NCI-H2107 treated with DMSO at 0.1 percent for 48 hours (cell line): ENCODE measurements around the gene PLCB1.
"Not testable (repeated sequence)": the region's sequence is repeated elsewhere in the genome, so short reads cannot be mapped to it uniquely, and the experiment has no call there.

Experiments
- DNase-seq: peaks from one replicate; lab custom pipeline; 2025; ENCODE audit not compliant: unreplicated experiment; lab: John Stamatoyannopoulos, UW

PLCB1 gene

GRCh38 chr20:8330785-8331695 is 199.0 kb downstream of the PLCB1 start:
- DNase-seq = peak; percentile 4

- no peak for DNase-seq
These were observed 199.8 kb downstream of the PLCB1 start for GRCh38 chr20:8331740-8332412.

GRCh38 chr20:8334641-8335040 is 202.6 kb downstream of the PLCB1 start:
- DNase-seq = no peak

GRCh38 chr20:8335059-8335458 is 203.0 kb downstream of the PLCB1 start:
- DNase-seq = no peak

- no peak for DNase-seq
These were observed 203.6 kb downstream of the PLCB1 start for GRCh38 chr20:8335495-8336195.

- no peak for DNase-seq
These were observed 207.3 kb downstream of the PLCB1 start for GRCh38 chr20:8339349-8339748.

- no peak for DNase-seq
These were observed 210.3 kb downstream of the PLCB1 start for GRCh38 chr20:8342391-8342790.

- DNase-seq = no peak
These were observed 212.0 kb downstream of the PLCB1 start for GRCh38 chr20:8344106-8344505.

GRCh38 chr20:8344631-8345030 is 212.6 kb downstream of the PLCB1 start:
- no peak for DNase-seq

- no peak for DNase-seq
These were observed 214.7 kb downstream of the PLCB1 start for GRCh38 chr20:8346700-8347270.

GRCh38 chr20:8350225-8350624 is 218.2 kb downstream of the PLCB1 start:
- DNase-seq = not testable (repeated sequence)

GRCh38 chr20:8352486-8352885 is 220.4 kb downstream of the PLCB1 start:
- DNase-seq = no peak

GRCh38 chr20:8353512-8353911 is 221.4 kb downstream of the PLCB1 start:
- DNase-seq = no peak

- no peak for DNase-seq
These were observed 223.4 kb downstream of the PLCB1 start for GRCh38 chr20:8355453-8355852.

GRCh38 chr20:8356806-8357205 is 224.7 kb downstream of the PLCB1 start:
- no peak for DNase-seq

- no peak for DNase-seq
These were observed 225.6 kb downstream of the PLCB1 start for GRCh38 chr20:8357703-8358102.

GRCh38 chr20:8360035-8360434 is 228.0 kb downstream of the PLCB1 start:
- DNase-seq = no peak

- no peak for DNase-seq
These were observed 229.1 kb downstream of the PLCB1 start for GRCh38 chr20:8361006-8361652.

- no peak for DNase-seq
These were observed 229.7 kb downstream of the PLCB1 start for GRCh38 chr20:8361779-8362178.

GRCh38 chr20:8362457-8362856 is 230.4 kb downstream of the PLCB1 start:
- no peak for DNase-seq
